Frontal cortex (tissue), 4 donors: ENCODE data around the gene STXBP4. TPM values are rescaled to one million over a fixed set of nuclear protein-coding genes. Genes with fewer than 3 reads are reported as not detected.

Experiments
- DNase-seq, 2 donors: peaks; one replicate each; pipeline ENCODE4 v3.0.0; 2012; ENCODE audit warnings: low spot score in 2 of 2
- FAIRE-seq: peaks from 2 replicates; lab custom pipeline; 2012; peaks lifted over from hg19 to GRCh38; lab: Jason Lieb, UNC
- total RNA-seq: library from RNA; depleted of rRNA; stranded (reverse); fragments of >200 nt; gene quantifications from one replicate; pipeline ENCODE4 v1.2.3, GENCODE V29; 2014
- donor health status: control.
- donor health status: control.
- donor health status: control.

STXBP4 gene, protein sequence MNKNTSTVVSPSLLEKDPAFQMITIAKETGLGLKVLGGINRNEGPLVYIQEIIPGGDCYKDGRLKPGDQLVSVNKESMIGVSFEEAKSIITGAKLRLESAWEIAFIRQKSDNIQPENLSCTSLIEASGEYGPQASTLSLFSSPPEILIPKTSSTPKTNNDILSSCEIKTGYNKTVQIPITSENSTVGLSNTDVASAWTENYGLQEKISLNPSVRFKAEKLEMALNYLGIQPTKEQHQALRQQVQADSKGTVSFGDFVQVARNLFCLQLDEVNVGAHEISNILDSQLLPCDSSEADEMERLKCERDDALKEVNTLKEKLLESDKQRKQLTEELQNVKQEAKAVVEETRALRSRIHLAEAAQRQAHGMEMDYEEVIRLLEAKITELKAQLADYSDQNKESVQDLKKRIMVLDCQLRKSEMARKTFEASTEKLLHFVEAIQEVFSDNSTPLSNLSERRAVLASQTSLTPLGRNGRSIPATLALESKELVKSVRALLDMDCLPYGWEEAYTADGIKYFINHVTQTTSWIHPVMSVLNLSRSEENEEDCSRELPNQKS
- 26.1 TPM for total RNA-seq

DNA sequence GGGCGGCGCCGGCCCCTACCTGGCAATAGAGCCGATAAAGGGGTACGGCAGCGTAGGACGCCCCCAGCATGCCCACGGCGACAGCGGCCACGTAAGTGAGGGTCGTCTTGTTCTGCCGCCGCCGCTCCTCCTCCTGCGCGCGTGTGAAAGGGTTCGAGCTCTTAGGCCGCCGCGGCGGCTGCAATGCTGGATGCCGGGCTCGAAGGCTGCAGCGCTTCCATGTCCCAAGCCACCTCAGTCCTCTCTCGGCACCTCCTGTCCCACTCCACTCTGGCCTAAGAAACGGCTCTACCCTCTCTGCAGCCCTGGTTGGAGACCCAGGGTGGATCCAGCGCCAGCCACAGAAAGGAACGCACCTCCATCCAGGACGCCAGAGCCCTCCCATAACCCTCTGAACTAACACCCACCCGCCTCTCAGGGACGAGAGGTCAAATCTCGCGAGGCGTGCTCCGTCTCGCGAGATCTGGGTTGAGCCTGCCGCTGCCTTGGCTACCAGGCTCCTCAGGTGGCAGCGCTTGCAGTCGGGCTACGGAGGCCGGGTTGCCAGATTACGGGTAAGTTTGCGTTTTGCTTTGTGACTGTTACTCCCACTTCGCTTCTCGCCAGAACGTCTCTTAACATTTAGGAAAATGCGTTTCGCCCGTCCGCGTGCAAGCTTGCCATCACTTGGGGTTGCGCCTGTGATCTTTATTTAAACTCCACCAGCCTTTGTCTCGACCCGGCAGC, at the start of gene STXBP4, which contains the start of gene COX11:
Gene STXBP4 (plus strand): TSS at position 504 of the 726 bp plus-strand sequence. CDS start 17,455 bp downstream, outside the sequence.
Gene COX11 (minus strand): TSS at position 393 of the 726 bp plus-strand sequence. CDS start 8 bp downstream, at position 385.
- no peak for FAIRE-seq

DNA sequence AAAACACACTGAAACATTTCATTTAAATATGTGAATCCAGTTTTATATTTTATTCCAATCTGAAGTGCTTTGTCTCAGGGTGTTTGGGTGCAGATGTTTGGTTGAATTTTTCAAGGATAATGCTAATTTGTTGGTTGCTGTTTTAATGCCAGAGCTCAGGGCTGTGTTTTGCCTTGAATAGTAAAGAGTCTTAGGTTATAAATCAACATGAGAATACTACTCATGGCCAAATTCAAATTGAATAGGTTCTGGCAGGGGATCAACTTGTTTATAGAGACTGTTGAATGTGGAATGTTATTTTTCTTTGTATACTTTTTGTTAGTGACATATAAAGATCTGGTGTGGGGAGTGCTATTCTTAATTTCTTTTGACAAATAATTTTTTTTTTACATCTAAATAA, 49.1 kb upstream of the STXBP4 start:
- FAIRE-seq (no peak), DNase-seq (no peak)

More for the DNA sequence above, at the start of gene STXBP4, which contains the start of gene COX11:
- DNase-seq = peak; percentile 66 to 86

DNA sequence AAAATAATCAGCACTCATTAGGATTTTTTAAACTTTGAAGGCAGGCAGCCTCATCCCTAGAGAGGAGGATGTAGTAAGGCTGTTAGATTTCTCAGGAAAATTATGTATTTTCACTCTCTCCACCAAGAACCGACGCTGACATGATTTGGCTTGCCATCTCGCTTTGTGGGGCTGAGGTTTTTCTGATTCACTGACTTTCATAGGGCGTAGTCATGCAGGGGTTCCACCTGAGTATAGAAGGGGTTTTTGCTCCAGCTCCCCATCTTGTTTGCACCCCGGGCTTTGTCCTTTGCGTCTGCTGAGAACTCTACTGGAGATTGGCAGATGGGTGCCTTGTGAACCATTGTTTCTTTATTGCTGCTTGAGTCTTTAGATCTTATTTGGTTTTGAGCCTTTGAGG, 47.7 kb upstream of the STXBP4 start:
- FAIRE-seq = no peak

DNA sequence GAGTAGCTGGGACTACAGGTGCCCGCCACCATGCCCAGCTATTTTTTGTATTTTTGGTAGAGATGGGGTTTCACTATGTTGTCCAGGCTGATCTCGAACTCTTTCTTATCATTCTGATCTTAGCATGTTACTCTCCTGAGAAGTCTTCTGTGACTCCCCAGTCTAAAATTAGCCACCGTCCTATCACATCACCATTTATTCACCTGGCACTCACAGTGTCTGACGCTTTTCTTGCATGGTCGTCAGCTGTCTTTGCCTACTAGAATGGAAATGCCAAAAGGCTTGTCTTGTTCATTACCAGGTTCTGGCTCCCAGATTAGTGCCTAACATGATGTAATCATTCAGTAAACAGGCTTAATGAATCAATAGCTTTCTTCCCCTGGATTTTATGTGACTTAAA, 44.2 kb upstream of the STXBP4 start:
- FAIRE-seq = no peak
- DNase-seq = no peak

More for the DNA sequence above, 47.7 kb upstream of the STXBP4 start:
- DNase-seq = no peak

DNA sequence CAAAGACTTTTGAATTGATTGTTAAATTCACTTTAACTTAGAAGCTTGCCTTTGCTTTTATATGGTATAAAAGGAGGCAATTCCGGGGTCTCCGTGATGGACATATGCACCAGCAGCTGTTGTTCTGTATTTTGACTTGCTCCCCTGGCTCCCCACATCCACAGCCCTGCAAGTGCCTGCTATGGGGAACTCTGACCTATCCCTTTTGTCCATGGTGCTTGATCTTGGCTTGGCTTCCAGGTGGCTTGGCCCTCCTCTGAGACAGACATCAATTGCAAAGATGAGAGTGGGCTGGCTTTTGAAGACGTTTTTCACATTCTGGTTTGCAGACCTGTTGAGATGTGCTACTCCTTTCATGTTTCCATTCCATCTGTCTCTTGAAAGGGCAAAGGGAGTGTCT, 41.0 kb upstream of the STXBP4 start:
- FAIRE-seq (no peak), DNase-seq (no peak)

DNA sequence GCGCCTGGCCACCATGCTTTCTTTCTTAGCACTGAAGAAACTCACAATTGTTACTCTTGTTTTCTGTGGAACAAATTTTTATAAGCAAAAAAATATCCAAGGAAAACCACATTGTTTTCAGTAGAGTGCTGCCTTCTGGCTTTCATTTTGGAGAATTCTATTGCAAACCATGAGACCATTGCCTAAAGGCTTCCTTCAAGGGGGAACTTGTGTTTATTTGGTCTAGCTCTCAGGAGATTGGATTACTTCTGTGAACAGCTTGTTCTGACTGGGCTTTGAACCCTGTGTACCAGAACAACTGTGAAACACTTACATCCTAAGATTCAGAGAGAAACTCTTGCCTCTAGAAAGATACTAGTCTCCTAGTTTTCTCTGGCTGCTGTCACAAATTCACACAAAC, 35.9 kb upstream of the STXBP4 start:
- FAIRE-seq = no peak

DNA sequence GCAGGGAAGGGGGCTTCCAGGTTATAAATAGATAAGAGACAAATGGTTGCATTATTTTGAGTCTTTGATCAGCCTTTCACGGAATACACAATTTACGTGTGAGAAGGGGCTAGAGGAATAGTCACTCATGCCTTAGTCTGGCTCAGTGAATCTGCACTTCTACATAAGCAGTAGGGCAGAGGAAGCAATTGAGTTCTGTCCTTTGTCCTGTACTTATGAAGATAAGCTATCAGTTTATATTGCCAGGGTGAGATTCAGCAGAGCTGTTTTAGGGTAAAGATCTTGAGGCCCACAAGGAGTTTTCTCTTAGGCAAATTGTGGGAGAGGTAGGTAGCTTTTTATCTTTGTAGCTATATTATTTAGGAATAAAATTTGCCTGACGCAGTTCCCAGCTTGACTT, 34.6 kb upstream of the STXBP4 start:
- FAIRE-seq (no peak), DNase-seq (no peak)

More for the DNA sequence above, 35.9 kb upstream of the STXBP4 start:
- DNase-seq = no peak

DNA sequence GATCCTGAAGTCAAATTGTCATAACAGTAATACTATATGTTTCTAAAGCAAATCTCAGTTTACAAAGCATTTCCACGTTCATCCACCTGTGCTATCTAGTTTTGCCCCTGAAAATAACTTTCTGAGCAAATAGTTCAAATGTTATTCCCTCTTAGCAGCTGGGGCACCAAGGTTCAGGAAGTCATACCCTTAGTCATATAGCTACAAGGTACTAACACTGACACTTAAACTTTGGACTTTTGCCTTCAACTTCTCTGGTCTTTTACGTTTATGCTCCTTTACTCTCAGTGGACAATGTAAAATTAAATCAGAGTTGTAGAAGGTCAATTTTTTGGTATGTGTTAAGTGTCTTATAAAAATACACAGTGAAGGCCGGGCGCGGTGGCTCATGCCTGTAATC, 33.1 kb upstream of the STXBP4 start:
- FAIRE-seq (no peak), DNase-seq (no peak)

DNA sequence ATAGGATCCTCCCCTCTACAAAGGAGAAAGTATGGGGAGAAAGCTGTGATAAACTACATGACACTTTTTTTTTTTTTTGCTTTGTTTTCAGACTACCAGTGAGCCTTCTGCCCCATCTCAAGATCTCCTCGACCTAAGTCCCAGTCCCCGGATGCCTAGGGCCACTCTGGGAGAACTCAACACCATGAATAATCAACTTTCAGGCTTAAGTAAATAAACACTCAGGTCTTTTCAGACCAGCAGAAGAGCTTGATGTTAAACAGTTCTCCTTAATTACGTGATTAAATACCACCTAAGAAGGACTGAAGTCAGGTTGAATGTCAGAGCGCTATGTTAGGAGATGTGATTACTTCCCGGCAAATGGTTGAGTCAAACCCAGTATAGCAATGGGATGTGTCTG, 31.5 kb upstream of the STXBP4 start:
- no peak for FAIRE-seq
- DNase-seq = no peak

DNA sequence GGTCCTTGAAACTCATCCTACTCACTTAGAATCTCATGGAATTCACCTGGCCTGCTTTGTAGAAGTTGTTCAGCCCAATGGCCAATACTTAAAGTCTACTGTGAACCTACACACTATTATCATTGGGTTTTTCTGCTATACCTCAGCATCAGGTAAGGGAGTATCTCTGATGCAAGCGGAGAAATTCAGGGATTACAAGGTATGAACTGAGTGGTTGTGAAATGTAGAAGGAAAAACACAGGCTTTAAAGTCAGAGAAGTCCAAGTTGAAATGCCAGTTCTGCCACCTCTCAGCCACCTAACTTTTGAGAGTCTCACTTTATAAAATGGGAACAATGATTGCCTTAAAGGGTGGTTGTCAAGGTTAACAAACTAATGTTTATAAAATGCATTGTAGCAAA, 31.1 kb upstream of the STXBP4 start:
- no peak for FAIRE-seq

DNA sequence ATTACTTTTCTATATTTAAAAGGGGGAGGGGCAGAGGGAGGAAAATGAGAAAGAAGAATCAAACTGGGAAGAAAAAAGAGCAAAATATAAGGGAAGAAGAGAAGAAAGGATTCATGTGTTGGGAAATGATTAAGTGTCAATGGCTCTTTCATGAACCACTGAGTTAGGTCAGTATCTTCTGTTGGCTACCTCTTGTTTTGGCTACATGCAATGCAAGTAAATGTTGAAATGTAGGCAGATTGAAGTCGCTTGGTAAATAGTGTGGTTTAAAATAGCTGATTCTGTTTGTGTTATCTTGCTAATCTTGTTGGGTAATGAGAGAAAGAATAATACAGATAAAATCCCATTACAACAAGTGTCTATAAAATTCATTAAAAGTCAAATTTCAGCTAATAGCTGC, 27.3 kb upstream of the STXBP4 start:
- no peak for DNase-seq
- no peak for FAIRE-seq

More for the DNA sequence above, 31.1 kb upstream of the STXBP4 start:
- no peak for DNase-seq

DNA sequence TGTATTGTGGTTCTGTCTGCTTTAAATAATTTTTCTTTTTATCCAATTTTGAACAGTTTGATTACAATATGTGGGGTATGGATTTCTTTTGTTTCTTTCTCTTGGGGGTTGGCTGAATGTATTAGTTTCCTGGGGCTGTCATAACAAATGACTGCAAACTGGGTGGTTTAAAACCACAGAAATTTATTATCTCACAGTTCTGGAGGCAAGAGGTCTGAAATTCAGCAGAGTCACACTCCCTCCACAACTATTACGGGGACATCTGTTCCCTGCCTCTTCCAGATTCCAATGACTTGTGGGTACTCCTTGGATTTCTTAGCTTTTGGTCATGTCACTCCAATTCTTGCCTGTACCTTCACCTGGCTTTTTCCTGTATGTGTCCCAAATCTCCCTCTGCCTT, 23.8 kb upstream of the STXBP4 start:
- no peak for FAIRE-seq
- DNase-seq = no peak

DNA sequence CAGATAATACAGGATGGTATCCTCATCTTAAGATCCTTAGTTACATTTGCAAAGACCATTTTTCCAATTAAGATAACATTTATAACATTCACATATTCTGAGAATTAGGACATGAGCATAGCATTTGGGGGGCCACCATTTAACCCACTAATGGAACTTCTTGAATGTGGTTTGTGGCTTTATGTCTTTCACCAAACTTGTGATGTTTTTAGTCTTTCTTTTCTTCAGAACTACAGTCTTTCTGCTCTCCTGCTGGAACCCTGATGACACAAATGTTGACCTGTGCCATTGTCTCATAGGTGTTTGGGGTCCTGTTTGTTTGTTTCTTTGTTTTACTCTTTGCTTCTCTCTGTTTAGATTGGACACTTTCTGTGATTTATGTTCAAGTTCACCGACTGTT, 23.3 kb upstream of the STXBP4 start:
- DNase-seq (no peak), FAIRE-seq (no peak)

DNA sequence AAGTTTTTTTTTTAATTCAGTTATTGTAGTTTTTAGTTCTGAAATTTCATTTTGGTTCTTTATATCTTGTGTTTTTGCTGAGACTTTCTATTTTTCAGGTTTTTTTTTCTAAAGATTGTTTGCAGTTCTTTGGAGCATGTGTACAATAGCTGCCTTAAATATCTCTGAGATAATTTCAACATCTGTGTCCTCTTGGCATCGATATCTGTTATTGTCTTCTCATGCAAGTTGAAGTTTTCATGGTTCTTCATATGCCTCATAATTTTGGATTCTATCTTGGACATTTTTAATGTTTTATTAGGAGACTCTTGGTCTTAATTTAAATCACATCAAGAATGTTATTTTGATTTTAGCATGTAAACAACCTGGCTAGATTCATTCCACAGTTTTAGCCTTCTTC, 22.9 kb upstream of the STXBP4 start:
- FAIRE-seq (no peak), DNase-seq (no peak)

DNA sequence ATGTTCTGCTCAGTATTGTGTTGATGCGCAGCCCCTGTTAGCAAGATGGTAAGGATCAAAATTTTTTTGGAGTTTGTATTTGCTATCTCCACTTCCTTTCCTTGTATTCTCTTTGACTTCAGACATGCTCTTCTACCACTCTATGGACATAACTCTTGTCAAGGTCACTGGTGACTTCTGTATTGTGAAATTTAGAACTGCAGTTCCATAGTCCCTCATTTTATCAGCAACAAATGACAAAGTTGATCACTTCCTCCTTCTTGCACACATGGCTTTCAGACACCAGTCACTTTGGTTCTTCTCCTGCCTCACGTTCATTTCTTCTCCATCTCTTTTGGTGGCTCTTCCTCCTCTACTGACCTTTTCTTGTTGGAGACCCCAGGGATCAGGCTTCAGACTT, 21.2 kb upstream of the STXBP4 start:
- DNase-seq = no peak
- FAIRE-seq = no peak

DNA sequence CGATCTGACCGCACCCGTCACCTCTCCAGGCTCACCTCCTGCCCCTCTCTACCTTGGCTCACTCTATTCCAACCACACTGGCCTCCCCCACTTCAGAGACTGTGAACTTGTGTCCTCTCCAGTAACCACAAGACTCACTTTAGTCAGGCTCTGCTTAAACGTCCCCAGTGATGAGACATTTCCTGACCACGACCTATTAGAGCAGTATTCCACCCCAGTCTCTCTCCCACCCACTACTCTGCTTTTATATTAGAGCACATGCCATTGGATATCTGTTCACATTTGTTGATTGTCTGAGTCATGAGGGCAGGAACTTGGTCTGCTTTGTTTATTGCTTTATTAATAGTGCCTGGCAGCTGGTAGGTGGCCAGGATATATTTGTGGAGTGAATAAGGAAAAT, 20.2 kb upstream of the STXBP4 start:
- no peak for DNase-seq

DNA sequence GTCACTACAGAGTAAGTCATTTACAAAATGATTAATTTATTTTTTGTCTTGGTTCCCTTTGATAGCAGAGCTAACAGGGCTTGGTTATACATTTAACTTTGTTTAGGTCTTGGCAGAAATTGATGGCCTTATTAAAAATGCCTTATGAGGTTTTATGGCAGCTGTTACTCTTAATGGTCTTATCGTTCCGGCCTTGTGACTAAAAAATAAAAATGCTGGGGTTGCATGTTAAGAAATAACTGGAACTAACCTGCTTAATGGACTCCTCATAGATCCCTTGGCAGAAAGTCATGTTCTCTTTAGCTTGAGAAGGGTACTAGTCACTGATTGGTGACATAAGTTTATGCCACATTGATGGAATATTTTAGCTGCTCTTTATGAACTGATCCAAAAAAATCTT, 18.4 kb upstream of the STXBP4 start:
- DNase-seq (no peak), FAIRE-seq (no peak)

More for the DNA sequence above, 20.2 kb upstream of the STXBP4 start:
- no peak for FAIRE-seq

DNA sequence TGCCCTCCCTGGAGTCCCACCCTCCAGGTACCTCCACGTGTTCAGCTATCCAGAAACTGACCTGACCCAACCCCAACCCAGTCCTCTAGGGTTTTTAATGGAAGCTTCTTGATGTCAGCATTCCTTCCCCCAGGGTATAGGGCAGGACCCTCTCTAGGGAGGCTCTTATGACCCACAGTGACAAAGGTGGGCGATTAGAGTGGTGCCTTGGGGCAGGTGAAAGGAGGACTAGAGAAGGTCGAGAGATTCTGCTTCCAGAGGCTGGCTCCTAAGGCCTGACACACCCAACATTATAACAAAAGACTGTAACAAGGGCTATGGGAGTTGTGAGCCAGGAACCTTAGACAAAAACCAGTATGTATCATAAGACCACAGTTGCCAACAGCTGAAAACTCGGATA, 17.3 kb upstream of the STXBP4 start:
- FAIRE-seq (no peak), DNase-seq (no peak)

DNA sequence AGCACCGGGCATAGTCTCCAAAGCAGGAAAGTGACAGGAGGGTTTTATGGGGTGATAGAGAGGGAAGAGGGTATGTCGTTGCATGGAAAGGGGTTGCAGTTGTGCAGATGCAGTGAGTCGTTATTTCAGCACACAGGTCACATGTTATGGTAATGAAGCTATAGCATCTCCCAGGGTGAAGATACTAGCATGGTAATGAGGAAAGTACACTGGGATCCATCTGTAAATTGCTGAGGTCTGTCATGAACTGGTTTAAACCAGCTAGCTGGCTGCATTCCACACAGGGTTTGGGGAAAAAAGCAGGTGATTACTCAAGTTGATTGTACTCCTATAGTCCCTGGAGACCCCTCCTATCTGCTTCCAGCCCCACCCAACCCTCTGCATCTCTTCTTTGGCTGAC, 11.8 kb upstream of the STXBP4 start:
- FAIRE-seq = no peak
- DNase-seq = no peak

DNA sequence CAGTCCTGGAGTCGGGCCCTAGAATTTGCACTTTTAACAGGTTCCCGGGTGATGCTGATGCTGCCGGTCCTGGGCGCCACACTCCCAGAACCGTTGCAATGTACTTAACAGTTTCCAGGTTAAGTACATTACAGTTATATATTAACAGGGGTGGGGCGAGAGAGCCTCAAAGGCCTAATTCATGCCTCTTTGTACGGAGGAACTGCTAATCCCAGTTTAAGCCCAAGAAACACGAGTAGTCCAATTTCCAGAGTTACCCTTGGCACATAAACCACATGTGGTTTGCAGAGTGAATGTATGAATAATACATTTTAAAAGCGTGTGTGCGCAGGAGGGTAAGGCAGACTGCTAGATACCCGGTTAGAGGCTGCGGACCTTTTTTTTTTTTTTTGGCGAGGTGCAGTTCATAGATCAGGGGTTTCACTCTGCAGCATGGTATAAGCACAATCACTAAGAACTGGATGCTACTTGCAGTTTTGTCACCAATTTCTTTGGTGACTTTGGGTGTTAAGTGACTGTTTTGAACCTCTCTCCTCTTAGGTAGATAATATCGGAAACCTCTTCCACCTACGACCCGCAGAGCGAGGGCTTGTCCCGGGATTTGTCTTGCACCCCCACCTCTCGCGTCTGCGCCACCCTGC, 824 bp upstream of the STXBP4 start:
- DNase-seq = peak in 1 of 2 donors; percentile 9

More for the DNA sequence above, 824 bp upstream of the STXBP4 start:
- FAIRE-seq = no peak
